ENCODE data around the gene SLC16A2.

Gene SLC16A2

DNA sequence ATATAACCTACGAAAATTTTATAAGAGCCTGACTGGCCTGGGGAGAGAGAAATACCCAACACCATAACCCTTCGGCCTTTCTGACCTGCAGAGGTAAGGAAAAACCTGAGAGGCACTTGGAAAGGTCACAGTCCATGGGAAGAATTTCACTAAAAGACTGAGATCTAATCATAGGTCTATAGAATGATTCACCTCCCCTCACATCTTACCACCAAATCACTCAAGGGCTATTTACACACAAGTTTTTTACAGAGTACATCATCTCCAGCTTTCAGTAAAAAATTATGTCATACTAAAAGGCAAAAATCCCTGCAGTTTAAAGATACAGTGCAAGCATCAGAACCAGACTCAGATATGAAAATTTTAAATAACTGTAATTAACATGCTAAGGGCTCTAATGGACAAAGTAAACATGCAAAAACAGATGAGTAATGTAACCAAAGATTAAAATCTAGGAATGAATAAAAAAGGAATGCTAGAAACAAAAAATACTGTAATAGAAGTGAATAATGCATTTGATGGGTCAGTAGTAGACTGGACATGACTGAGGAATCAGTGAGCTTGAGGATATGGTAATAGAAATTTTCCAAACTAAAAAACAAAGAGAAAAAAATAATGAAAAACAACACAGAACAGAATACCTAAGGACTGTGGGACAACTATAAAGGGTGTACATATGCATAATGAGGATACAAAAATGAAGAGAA is 32.1 kb upstream of the SLC16A2 start:
- H3K36me3 Mint-ChIP-seq (ENCODE audit: low read depth): no peaks in the 10 kb centered on the region
- no peak overlapping the region for H3K4me3 Mint-ChIP-seq
- TF ChIP-seq, protein P1, sequence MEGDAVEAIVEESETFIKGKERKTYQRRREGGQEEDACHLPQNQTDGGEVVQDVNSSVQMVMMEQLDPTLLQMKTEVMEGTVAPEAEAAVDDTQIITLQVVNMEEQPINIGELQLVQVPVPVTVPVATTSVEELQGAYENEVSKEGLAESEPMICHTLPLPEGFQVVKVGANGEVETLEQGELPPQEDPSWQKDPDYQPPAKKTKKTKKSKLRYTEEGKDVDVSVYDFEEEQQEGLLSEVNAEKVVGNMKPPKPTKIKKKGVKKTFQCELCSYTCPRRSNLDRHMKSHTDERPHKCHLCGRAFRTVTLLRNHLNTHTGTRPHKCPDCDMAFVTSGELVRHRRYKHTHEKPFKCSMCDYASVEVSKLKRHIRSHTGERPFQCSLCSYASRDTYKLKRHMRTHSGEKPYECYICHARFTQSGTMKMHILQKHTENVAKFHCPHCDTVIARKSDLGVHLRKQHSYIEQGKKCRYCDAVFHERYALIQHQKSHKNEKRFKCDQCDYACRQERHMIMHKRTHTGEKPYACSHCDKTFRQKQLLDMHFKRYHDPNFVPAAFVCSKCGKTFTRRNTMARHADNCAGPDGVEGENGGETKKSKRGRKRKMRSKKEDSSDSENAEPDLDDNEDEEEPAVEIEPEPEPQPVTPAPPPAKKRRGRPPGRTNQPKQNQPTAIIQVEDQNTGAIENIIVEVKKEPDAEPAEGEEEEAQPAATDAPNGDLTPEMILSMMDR (IDR thresholded peaks at IDR 0.05; ENCODE audit: unreplicated experiment in 3 of 3): no peak
- no peak overlapping the region for H3K27ac Mint-ChIP-seq
- H3K4me1 Mint-ChIP-seq: no peaks in the 10 kb centered on the region
- peaks cover 5% of the 10 kb centered on the region for H3K9me3 Mint-ChIP-seq
- no peaks in the 10 kb centered on the region for H3K27me3 Mint-ChIP-seq (ENCODE audit: low read depth)

DNA sequence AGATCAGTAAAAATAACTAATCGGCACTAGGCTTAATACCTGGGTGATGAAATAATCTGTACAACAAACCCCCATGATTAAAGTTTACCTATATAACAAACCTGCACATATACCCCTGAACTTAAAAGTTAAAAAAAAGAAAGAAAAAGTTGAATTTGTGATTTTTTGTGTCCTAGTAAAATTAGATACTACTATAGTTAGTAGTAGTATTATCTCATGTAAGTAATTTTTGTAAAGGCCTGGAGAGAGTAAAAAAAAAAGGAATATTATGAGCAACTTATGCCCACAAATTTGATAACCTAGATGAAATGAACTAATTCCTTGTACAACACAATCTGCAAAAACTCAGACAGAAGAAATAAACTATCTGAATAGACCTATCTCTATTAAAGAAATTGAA is 25.7 kb upstream of the SLC16A2 start:
- Mint-ChIP-seq H3K36me3 (ENCODE audit: low read depth) (no peaks in the 10 kb centered on the region), H3K4me1 (no peaks in the 10 kb centered on the region), H3K27me3 (ENCODE audit: low read depth) (no peaks in the 10 kb centered on the region), H3K4me3 (no peak overlapping the region), H3K27ac (no peak overlapping the region), H3K9me3 (no peaks in the 10 kb centered on the region)
- TF ChIP-seq, protein P1 (IDR thresholded peaks at IDR 0.05; ENCODE audit: unreplicated experiment in 3 of 3): no peak

DNA sequence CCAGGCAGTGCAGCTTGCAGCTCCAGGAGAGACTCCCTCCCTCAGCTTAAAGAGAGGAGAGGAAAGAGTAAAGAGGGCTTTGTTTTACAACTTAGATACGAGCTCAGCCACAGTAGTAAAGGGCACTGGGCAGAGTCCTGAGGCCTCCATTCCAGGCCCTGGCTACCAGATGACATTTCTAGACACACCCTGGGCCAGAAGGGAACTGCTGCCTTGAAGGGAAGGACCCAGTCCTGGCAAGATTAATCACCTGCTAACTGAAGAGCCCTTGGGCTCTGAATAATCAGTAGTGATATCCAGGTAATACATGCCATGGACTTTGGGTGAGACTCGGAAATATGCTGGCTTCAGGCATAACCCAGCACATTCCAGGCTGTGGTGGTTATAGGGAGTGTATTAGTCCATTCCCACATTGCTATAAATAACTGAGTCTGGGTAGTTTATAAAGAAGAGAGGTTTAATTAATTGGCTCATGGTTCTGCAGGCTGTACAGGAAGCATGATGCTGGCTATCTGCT is 15.3 kb upstream of the SLC16A2 start:
- Mint-ChIP-seq H3K36me3 (ENCODE audit: low read depth) (no peaks in the 10 kb centered on the region), H3K27me3 (ENCODE audit: low read depth) (no peaks in the 10 kb centered on the region), H3K4me3 (no peak overlapping the region), H3K27ac (no peak overlapping the region), H3K9me3 (peaks cover 3% of the 10 kb centered on the region), H3K4me1 (no peaks in the 10 kb centered on the region)
- TF ChIP-seq, protein P1 (IDR thresholded peaks at IDR 0.05; ENCODE audit: unreplicated experiment in 3 of 3): no peak

DNA sequence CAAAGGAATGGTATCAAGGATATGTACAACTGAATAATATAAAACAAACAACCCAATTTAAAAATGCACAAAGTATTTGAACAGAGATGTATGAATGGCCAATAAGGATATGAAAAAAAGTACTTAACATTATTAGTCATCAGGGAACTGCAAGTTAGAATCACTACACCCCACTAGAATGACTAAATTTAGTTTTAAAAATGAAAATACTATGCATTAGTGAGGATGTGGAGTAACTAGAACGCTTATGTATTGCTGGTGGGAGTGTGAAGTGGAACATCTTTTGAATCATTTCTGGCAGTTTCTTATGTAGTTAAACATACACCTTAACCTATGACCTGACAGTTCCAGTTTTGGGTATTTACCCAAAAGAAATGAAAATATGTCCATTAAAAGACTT is 13.0 kb upstream of the SLC16A2 start:
- Mint-ChIP-seq H3K4me1 (no peaks in the 10 kb centered on the region), H3K27ac (no peak overlapping the region), H3K9me3 (peaks cover 3% of the 10 kb centered on the region), H3K36me3 (ENCODE audit: low read depth) (no peaks in the 10 kb centered on the region), H3K27me3 (ENCODE audit: low read depth) (no peaks in the 10 kb centered on the region), H3K4me3 (no peak overlapping the region)
- TF ChIP-seq, protein P1 (IDR thresholded peaks at IDR 0.05; ENCODE audit: unreplicated experiment in 3 of 3): no peak

DNA sequence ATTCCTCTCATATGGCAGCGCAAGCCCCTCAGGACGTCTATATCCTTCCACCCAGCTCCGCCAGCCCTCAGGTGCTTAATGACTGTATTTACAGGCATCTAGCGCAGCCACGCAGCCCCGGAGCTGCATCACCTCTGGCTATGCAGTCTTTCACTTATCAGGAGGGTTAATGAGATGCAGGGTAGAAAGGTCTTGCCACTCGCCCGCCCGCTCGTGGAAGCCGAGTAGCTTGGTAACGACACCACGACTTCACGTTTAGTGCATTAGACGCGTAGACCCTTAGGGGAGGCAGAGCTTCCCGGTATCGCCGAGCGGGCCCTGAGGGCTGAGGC is 1.5 kb upstream of the SLC16A2 start:
- no peaks in the 10 kb centered on the region for H3K36me3 Mint-ChIP-seq (ENCODE audit: low read depth)
- TF ChIP-seq, protein P1 (IDR thresholded peaks at IDR 0.05; ENCODE audit: unreplicated experiment in 3 of 3): no peak
- H3K4me3 Mint-ChIP-seq: peak overlapping the region; percentile 85 to 95 (median 92)
- H3K4me1 Mint-ChIP-seq: peaks cover 27% of the 10 kb centered on the region
- peak overlapping the region; percentile 84 to 99 (median 97) for H3K27ac Mint-ChIP-seq
- no peaks in the 10 kb centered on the region for H3K27me3 Mint-ChIP-seq (ENCODE audit: low read depth)
- no peaks in the 10 kb centered on the region for H3K9me3 Mint-ChIP-seq
